Measurements from ENCODE around the gene TMEM181. TPM values are rescaled to one million over a fixed set of nuclear protein-coding genes. Genes with fewer than 3 reads are reported as not detected.

The TMEM181 gene
- total RNA-seq, 2 donors from 2014 or later, result 13.9 to 14.4 TPM

DNA sequence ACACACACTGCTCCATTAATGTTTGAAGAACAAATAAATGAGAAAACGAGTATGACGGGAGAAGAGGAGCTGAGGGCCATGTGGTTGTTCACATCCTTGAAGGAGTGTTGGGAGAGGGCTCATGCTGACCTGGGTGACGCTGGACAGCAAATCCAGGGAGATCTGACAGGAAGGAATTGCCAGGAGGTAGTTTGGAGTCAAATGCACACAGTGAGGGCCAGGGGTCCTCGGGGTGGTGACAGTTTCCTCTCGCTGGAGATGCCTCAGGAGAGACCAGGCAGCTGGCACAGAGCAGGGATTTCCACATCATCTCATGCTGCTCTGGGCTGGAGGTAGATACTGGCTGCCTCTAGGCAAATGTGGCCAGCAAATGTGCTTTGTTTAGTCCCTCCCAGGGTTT is 2.0 kb upstream of the TMEM181 start:
- TF ChIP-seq CTCF (IDR thresholded peaks at IDR 0.05), result no peak
- Histone ChIP-seq H3K4me3 (no peak overlapping the region), H3K4me1 (peaks cover 2 to 23% of the 10 kb centered on the region in 2 donors), H3K27me3 (no peaks in the 10 kb centered on the region), H3K36me3 (no peaks in the 10 kb centered on the region), H3K9me3 (no peaks in the 10 kb centered on the region), H3K27ac (no peak overlapping the region)
- no peak for DNase-seq (ENCODE audit: low spot score)

GRCh38 chr6:158558415-158559306 is 1.2 kb upstream of the TMEM181 start:
- H3K9me3 ChIP-seq, result no peaks in the 10 kb centered on the region
- H3K27me3 ChIP-seq, result no peaks in the 10 kb centered on the region
- no peak overlapping the region for H3K27ac ChIP-seq
- DNase-seq (ENCODE audit: low spot score), result no peak
- no peak overlapping the region for H3K4me3 ChIP-seq
- H3K4me1 ChIP-seq, result peaks cover 2 to 23% of the 10 kb centered on the region in 2 donors
- no peaks in the 10 kb centered on the region for H3K36me3 ChIP-seq
- TF ChIP-seq CTCF (IDR thresholded peaks at IDR 0.05), result no peak

- Histone ChIP-seq H3K36me3 (no peaks in the 10 kb centered on the region), H3K4me3 (peak overlapping the region; percentile 92 to 95), H3K27ac (peak overlapping the region; percentile 86 to 87), H3K4me1 (peaks cover 2 to 23% of the 10 kb centered on the region in 2 donors), H3K27me3 (no peaks in the 10 kb centered on the region), H3K9me3 (no peaks in the 10 kb centered on the region)
- TF ChIP-seq CTCF (IDR thresholded peaks at IDR 0.05), result no peak
- DNase-seq (ENCODE audit: low spot score), result no peak
Observed at GRCh38 chr6:158559338-158559894, 475 bp upstream of the TMEM181 start.

- Histone ChIP-seq H3K27me3 (no peaks in the 10 kb centered on the region), H3K4me1 (peaks cover 2 to 23% of the 10 kb centered on the region in 2 donors), H3K4me3 (peak overlapping the region; percentile 92 to 95), H3K36me3 (no peaks in the 10 kb centered on the region), H3K27ac (peak overlapping the region in 1 of 2 donors; percentile 86), H3K9me3 (no peaks in the 10 kb centered on the region)
- no peak for DNase-seq (ENCODE audit: low spot score)
- no peak for TF ChIP-seq CTCF (IDR thresholded peaks at IDR 0.05)
Observed at GRCh38 chr6:158560836-158561320, 987 bp downstream of the TMEM181 start.

DNA sequence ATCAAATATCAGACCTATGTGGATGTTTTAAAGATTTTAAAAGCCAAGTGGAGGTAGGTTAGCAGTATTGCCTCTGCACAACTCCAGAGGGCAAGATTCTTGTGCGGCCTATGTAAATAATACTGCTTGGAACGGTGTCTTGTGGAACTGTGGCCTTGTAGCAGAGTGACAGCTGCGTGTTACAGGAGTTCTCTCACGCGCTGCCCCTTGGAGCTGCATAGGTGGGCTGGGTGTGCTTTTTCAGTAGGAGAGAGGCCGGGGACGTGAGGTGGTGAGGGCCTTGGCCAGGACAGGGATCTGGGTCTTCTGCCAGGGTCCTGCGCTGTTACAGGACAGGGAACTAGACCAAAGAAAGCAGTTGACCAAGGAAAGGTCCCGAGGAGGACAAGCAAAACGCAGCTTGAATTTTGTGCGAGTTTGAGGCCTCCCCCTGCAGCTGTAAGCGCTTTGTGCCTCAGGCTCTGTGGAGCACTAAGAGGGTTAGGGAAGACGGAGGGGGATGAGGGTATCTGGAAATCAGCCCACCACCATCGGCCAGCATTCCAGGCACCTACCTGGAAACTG is 1.5 kb downstream of the TMEM181 start:
- no peak for TF ChIP-seq CTCF (IDR thresholded peaks at IDR 0.05)
- Histone ChIP-seq H3K27ac (no peak overlapping the region), H3K9me3 (no peaks in the 10 kb centered on the region)

More for the DNA sequence above, 1.5 kb downstream of the TMEM181 start:
- no peak for DNase-seq (ENCODE audit: low spot score)
- Histone ChIP-seq H3K4me3 (peak overlapping the region; percentile 92 to 95), H3K4me1 (peaks cover 2 to 23% of the 10 kb centered on the region in 2 donors), H3K36me3 (no peaks in the 10 kb centered on the region), H3K27me3 (no peaks in the 10 kb centered on the region)
